KOPT-K1 (cell line): ENCODE data around the gene RBM23.

Experiments used
- H3K27ac ChIP-seq: fragments of 200-600 bp; sonication (generic); 2 replicates; pipeline ENCODE4 v1.5.1; 2016; ENCODE audit warnings: antibody characterized with exemption, mild to moderate bottlenecking, low read depth, low read length; ENCODE audit not compliant: poor library complexity, severe bottlenecking
- H3K36me3 ChIP-seq: fragments of 200-600 bp; sonication (generic); 2 replicates; pipeline ENCODE4 v1.5.1; 2017; ENCODE audit warnings: antibody characterized with exemption, mild to moderate bottlenecking, low read length, moderate library complexity; ENCODE audit not compliant: insufficient read depth
- H3K9me3 ChIP-seq: fragments of 200-600 bp; sonication (generic); 2 replicates; pipeline ENCODE4 v1.5.1; 2017; ENCODE audit warnings: antibody characterized with exemption, low read length, mild to moderate bottlenecking; ENCODE audit not compliant: insufficient read depth, poor library complexity, severe bottlenecking

RBM23 gene

GRCh38 chr14:22850944-22851764 lies 67.8 kb downstream of the RBM23 start:
- no peaks in the 10 kb centered on the region for H3K36me3 ChIP-seq
- no peak overlapping the region for H3K27ac ChIP-seq
- H3K9me3 ChIP-seq, result no peaks in the 10 kb centered on the region

- Histone ChIP-seq H3K36me3 (no peaks in the 10 kb centered on the region), H3K9me3 (no peaks in the 10 kb centered on the region), H3K27ac (no peak overlapping the region)
Measured at GRCh38 chr14:22849212-22849819, 69.6 kb downstream of the RBM23 start.

DNA sequence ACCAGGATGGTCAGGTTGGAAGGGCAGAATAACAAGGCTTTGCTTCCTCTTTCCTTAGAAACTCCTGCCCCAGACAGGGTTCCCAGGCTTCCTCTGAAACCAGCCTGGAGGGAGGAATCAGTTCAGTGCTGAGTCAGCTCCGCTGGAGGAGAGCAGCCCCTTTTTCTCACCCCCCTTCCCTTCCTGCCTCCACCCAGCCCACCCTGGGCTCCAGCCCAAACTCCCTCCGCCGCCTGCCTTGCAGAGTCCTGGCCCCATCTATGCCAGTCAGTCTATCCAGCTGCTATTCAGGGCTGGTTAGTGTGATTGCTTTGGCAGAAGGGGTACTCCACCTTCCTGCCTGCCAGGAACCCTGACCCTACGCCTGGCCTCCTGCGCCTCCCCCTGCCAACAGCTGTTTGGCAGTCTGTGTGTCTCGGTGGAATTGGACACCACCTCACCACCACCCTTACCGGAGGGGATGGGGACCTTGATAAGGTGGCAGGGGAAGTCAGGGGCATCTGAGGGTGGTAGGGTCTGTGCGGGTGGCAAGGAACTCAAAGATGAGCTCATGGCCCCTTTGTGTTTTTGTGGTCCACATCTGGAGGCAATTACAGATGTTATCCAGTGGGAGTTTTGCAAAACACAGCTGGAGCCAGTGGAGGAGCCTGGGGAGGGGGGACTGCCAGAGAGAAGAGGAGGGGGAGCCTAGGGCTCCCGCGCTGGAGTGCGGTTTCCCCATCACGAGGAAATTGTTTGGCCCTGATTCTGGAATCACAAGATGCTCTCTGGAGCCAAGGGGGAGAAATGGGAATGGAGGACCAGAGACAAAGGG lies 70.4 kb downstream of the RBM23 start:
- Histone ChIP-seq H3K27ac (no peak overlapping the region), H3K9me3 (no peaks in the 10 kb centered on the region), H3K36me3 (no peaks in the 10 kb centered on the region)

DNA sequence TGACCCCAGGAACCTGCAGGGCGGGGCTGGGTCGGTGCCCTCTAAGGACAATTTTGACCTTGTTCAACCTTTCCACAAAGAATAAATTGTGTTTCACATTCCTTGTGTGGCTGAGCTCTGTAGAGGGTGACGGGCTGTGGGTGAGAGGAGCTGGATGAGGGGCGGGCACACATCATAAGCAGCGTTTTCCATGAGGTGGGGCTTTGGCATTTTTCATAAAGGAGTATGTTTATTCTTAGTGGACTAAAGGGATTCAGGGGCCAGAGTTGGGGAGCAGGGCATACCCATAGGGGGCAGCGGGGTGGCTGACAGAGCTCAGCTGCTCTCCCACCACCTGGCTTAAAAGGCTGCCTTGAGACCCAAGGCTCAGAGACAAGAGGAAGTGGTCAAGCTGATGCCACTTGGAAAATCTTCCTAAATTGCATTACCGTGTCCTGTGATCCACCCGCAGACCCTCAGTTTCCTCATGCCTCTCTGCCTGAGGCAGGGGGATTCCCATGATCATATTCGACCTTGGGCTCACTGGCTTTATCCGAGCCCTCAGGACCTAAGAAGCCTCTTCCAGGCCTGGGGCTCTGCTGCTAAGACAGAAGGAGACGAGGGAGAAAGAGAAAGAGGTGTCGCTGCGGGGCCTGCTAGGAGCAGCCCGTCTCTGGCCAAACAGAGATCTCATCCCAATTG lies 71.1 kb downstream of the RBM23 start:
- no peaks in the 10 kb centered on the region for H3K9me3 ChIP-seq
- H3K27ac ChIP-seq, result no peak overlapping the region
- no peaks in the 10 kb centered on the region for H3K36me3 ChIP-seq

GRCh38 chr14:22846811-22847307 lies 72.1 kb downstream of the RBM23 start:
- Histone ChIP-seq H3K36me3 (no peaks in the 10 kb centered on the region), H3K27ac (no peak overlapping the region), H3K9me3 (no peaks in the 10 kb centered on the region)

DNA sequence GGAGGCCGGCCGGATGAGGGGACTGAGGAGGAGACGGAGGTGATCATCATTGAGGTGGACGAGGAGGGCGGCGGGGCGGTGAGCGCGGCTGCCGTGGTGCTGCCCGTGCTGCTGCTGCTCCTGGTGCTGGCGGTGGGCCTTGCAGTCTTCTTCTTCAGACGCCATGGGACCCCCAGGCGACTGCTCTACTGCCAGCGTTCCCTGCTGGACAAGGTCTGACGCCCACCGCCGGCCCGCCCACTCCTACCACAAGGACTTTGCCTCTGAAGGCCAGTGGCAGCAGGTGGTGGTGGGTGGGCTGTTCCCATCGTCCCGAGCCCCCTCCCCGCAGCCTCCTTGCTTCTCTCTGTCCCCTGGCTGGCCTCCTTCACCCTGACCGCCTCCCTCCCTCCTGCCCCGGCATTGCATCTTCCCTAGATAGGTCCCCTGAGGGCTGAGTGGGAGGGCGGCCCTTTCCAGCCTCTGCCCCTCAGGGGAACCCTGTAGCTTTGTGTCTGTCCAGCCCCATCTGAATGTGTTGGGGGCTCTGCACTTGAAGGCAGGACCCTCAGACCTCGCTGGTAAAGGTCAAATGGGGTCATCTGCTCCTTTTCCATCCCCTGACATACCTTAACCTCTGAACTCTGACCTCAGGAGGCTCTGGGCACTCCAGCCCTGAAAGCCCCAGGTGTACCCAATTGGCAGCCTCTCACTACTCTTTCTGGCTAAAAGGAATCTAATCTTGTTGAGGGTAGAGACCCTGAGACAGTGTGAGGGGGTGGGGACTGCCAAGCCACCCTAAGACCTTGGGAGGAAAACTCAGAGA lies 72.9 kb downstream of the RBM23 start:
- H3K27ac ChIP-seq, result no peak overlapping the region
- no peaks in the 10 kb centered on the region for H3K36me3 ChIP-seq
- no peaks in the 10 kb centered on the region for H3K9me3 ChIP-seq

DNA sequence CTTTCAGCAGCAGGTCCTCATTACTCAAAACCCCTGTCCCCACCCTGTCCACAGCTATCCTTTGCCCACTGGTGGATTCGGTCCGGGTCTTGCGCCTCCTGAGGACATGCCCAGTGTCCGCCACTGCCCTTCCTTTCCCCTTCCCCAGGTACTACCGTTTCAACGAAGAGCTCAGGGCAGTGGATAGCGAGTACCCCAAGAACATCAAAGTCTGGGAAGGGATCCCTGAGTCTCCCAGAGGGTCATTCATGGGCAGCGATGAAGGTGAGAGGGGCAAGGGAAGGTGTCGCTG lies 73.9 kb downstream of the RBM23 start:
- H3K36me3 ChIP-seq, result no peaks in the 10 kb centered on the region
- no peak overlapping the region for H3K27ac ChIP-seq

GRCh38 chr14:22844221-22845102 lies 74.5 kb downstream of the RBM23 start:
- Histone ChIP-seq H3K27ac (no peak overlapping the region), H3K9me3 (no peaks in the 10 kb centered on the region), H3K36me3 (no peaks in the 10 kb centered on the region)

More for the DNA sequence above, 73.9 kb downstream of the RBM23 start:
- H3K9me3 ChIP-seq, result no peaks in the 10 kb centered on the region
